Measurements from ENCODE around the gene LEPR.

The LEPR gene

DNA sequence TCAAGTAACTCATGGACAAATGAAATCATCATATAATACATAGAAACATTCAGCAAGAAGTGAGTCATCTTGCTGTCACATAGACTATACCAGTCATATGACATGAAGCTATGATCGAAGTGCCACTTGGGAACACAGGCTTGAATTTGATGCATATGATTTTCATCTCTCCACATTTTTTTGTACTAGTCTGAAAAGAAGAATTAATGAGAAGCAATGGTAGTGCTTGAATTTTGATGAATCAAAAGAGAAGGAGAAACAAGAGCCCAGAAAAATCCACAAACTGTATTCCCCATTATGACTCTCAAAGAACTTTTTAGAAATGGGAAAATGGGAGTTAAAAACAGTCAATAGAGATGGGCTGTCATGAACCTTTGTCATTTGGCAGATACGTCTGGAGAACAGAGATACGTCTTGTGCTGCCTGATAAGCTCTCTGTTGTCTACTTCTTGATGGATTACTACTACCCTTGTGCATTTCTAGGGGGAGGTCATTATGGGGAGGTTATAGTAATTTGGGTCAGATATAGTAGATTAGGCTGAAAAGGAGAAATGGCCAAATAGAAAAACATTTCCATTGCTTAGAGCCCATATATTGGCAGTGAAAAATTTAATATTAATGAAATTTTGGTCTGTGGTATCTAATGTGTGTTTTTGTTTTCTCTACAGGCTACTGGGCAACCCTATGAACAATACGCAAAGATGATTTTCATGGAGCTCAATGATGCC is 8.0 kb upstream of the LEPR start:
- DNase-seq (ENCODE audit: low spot score), result peak; percentile 52

DNA sequence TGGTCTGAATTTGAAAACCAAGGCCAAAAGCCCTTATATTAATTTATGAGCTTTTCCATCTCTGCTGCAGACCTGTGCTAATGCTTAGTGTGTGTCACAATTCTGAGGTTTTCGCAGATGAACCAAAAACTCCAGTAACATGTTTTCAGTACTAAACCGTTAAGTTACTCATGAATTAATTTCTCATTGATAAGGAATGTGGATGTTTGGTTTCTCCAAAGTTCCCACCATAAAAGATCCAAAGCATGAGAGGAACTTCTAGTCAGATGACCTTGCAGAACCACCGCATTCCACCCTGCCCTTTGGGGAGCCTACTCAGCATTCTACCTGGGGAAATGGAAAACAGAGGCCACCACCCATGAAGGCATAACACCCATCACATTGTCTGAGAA is 7.5 kb upstream of the LEPR start:
- DNase-seq (ENCODE audit: low spot score), result no peak

DNA sequence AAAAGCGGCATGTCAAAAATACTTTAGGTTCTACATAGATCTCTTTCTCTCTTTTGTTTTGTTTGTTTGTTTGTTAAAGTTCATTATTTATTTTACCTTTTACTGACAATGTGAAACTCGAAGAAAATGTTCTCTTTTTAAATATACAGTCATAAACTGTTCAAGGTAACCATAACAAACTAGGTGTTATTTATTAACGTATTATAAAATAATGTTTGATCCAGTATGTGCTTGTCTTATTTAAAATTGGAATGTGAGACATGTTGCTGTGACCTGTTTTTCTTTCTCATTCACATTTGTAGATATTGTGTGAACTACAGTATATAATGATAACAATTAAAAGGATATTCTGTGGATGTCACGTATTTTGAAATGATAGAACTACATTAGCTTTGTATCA is 5.9 kb upstream of the LEPR start:
- DNase-seq (ENCODE audit: low spot score), result no peak

DNA sequence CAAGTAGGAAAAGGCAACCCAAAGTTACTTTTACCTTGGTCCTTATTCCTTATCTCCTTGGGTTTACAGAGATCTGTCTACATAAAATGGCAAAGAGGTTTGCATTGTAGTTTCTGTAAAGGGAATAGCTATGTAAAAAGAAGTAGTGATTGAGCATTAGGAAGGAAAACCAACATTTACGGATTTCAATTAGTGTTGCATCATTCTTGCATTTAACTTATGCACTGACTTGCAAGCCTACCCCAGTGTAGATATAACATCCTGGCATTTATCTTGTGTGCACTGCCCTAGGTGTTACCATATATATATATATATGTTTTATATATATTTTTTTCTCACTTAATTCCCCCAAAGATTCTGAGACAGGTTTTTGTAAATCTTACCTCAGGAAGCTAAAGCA is 3.7 kb upstream of the LEPR start:
- DNase-seq (ENCODE audit: low spot score), result no peak

DNA sequence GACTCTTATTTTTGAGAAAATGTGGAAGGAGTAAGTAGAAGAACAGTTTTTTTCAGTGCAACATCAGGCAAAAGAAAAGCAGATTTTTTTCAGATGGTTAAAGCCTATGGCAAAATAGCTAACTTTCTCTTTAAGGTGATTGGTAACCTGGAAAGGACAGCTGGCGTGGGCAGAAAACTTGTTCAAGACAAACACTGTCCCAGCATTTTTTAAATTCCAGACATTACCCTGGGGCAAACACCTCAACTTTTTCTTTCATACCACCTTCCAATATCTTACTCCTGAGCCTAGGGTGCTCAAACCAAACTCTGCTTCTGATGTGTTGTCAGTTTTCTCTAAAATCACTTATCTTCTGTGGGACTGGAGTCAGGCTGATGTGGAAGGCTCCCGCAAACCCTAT is 2.7 kb upstream of the LEPR start:
- no peak for DNase-seq (ENCODE audit: low spot score)

DNA sequence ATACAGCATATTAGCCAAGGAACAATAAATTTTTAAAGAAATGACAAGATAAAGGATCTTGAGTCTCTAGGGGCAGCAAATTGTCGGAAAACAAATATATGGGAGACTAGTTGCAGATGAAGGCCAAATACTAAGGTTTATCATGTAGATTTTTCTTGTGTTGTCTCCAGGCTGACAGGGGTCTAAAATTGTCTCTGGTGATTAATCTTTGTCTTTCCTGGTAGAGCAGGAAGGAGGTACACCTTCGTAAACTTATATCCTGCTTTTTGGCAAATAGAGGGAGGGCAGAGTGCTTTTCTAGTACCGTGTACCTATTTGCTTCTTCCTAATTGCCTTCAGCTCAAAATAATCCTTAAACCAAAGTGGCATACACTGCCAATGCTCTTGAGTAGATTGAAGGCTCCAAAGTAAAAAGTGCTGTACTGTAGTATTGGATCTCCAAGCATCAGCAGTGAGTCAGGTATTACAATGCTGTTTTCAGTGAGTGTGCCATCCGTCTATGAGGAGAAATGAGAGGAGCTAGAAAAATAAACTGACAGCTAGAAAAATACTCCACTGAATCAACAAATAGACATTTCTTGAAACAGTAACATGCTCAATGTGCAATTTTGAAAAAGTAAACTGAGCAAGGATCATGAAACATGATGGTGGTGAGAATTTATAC is 1.8 kb upstream of the LEPR start:
- DNase-seq (ENCODE audit: low spot score), result peak; percentile 40

DNA sequence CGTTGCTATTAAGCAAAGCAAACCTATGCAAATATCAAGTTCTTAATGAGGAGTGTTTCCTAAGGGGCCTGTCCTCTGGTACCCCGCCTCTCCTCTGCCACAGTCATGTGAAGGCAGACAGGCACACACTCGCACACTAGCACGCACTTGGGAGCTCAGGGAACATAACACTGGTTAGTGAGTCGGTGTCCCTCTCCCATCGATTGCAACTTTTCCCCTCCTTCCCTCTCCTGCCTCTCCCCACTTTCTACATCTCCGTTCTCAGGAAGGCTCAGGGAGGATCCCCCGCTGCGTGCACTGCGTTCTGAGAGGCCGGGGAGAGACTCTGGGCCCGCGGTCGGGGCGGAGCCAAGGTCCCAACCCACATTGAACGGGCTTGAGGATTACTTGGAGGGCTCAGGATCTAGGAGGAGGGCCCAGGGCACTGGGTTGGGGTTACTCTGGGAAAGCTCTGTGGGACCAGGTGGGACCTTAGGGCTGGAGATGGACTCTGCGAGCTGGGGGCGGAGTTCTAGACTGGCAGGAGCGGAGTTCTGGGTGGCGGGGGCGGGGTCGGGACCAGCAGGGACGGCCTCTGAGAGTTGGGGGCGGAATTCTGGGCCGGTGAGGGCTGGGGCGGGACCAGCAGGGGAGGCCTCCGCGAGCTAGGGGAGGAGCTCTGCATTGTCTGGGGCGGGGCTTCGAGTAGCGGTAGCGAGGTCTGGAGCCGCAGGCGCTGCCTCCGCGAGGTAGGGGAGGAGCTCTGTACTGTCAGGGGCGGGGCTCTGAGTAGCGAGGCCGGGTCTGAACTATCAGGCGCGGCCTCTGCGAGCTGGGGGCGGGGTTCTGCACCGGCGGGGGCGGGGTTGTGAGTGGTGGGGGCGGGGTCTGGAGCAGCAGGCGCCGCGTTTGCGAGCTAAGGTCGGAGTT is 533 bp upstream of the LEPR start:
- DNase-seq (ENCODE audit: low spot score), result peak; percentile 99

DNA sequence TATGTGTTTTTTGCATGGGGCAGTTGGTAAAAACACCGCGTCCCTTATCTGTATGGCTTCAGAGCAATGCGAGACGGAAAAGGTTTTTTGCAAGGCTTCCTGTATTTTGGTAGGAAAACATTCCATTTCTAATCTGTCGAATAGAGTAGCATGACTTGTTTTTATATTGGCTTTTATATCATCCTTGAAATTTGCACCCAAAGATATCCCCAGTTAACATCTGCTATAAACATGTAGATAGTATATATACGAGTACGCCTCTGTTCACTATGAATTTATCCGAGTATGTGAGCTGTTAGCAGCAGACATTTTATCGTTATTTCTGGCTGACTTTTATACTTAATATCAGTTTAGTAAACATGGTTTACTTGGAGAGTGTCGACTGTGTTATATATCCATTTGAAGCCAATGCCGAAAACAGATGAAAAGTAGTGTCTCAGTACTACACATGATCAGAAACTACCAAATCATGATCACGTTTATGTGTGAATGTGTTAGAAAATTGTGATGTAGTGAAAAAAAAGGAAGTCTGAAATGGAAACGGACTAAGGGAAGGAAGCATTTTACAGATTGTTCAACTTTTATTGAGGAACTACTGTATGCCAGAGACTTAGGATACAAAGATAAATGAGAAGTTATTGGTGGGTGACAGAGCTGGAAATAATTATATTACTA is 1.0 kb downstream of the LEPR start:
- DNase-seq (ENCODE audit: low spot score), result peak; percentile 65

DNA sequence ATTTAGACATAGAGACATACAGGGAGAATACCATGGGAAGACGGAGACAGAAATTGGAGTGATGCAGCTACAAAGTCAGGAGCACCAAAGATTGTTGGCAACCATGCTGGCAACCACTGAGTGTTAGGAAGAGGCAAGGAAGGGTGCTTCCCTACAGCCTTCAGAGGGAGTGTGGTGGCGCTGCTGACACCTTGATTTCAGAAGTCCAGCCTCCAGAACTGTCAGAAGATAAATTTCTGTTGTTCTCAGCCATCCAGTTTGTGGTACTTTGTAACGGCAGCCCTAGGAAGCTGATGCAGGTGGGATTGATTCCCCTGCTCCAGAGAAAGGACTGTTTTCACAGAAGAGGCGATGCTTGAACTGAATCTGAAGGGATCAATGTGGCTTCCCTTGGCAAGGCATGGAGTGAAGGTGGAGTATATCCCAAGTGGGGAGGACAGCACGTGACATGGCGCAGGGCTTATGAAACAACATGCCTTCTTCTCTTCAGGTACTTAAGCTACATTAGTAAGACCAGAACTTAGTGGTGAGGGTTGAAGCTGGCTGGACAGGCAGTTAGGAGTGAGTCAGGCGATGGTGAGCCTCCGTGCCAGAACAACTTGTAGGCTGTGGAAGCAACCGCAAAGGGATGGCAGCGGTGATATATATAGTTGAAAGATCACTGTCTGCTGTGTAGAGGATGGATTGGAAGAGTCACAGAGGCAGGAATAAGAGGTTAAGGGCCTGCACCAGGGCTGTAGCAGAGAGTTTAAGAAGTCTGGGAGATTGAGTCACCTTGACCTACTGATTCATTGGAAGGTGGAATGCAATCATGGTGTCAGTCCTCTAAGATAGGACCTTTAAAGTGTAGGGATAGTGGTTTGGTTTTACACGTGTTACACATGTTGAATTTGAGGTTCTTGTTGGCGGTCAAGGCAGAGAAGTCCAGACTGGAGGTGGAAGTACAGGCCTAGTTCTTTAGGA is 2.1 kb downstream of the LEPR start:
- peak; percentile 40 for DNase-seq (ENCODE audit: low spot score)

DNA sequence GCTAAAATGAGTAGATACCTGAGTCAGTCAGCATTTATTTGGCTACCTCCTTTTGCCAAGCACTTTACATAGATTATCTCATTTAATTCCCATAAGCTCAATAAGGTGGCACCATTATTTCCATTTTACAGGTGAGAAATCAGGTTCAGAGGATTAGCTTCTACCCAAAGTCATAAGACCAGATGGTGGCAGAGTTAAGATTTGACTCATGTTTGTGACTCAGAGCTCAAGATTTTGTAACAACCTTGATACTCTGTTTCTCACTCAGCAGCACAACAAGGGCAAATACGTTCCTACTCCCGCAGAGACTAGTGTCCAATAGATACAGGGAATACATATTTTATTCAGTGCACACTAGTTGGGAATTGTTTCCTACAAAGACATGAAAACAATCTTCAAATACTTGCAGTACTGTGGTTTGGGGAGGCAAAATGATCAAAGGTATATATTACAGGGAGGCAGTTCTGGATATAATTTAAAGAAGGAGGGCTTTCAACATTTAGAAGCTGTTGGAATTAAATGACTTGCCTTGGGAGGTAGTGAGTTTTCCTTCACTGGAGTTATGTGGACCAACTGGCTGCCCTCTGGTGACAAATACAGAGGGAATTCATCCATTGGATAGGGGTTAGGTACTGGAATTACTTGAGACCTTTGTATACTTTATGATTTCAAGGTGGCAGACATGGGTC is 3.6 kb downstream of the LEPR start:
- DNase-seq (ENCODE audit: low spot score), result peak; percentile 64

DNA sequence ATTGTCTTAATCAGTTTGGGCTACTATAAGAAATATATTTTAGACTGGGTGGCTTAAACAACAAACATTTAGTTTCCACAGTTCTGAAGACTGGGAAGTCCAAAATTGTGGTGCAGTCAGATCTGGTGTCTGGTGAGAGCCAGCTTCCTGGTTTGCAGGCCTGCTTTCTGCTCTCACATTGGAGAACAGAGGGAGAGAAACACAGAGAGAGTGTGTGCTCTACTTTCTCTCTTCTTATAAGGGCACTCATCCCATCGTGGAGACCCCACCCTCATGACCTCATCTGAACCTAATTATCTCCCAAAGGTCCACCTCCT is 4.1 kb downstream of the LEPR start:
- no peak for DNase-seq (ENCODE audit: low spot score)

DNA sequence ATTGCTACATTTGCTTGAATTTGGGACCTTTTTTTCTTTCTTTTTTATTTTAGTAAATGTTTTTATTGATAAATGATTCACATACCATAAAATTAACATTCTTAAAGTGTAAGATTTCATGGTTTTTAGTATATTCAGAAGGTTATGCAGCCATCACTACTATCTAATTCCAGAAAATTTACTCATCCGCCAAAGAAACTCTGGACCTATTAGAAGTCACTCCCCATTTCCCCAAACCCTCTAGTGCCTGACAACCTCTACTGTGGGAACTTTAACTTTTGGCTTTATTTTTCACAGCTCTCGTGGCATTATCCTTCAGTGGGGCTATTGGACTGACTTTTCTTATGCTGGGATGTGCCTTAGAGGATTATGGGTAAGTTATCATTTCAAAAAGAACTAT is 4.5 kb downstream of the LEPR start:
- no peak for DNase-seq (ENCODE audit: low spot score)

DNA sequence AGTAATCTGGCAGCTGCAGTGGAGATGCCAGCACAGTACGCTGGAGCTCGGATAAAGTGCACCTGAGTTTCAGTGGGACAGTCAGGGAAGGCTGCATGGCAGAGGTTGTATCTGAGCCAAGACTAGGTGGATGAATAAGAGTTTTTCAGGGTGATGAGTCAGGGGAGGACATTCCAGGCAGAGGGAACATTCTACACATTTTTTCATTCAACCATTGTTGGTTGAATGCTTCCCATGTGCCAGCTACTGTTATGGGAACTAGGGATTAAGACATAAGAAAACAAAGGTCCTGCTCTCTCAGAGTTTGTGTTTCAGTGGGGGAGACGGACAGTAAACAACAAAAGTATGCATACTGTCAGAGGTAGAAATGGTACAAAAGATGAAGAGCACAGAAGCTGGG is 5.2 kb downstream of the LEPR start:
- no peak for DNase-seq (ENCODE audit: low spot score)

DNA sequence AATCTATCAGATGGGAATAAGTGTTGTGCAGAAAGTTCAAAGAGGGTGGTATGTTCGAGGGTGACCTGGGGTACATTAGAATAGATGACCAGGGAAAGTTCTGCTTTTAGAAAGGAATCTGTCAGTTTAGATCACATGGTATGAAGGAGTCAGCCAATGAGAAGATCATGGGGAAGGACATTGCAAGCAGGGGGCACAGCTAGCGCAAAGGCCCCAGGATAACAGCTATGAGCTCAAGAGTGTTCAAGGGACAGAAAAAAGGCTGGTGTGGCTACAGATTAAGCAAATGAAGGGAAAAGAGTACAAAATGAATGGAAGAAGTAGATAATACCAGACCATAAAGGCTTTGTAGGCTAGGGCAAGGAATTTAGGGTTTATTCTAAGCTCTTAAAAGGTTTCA is 8.6 kb downstream of the LEPR start:
- no peak for DNase-seq (ENCODE audit: low spot score)

DNA sequence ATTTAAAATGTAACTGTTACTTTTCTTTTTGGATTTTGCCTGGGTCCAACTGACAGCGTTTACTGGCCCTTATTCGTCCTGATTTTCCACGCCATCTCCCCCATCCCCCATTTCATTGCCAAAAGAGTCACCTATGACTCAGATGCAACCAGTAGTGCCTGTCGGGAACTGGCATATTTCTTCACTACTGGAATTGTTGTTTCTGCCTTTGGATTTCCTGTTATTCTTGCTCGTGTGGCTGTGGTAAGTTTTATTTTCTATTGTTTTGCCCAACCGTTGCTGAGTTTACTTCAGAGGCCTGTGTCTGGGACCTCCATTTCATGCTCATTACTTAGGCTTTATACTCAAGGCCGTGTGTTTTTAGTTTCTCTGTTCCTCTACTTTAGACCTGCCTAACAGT is 9.3 kb downstream of the LEPR start:
- no peak for DNase-seq (ENCODE audit: low spot score)

DNA sequence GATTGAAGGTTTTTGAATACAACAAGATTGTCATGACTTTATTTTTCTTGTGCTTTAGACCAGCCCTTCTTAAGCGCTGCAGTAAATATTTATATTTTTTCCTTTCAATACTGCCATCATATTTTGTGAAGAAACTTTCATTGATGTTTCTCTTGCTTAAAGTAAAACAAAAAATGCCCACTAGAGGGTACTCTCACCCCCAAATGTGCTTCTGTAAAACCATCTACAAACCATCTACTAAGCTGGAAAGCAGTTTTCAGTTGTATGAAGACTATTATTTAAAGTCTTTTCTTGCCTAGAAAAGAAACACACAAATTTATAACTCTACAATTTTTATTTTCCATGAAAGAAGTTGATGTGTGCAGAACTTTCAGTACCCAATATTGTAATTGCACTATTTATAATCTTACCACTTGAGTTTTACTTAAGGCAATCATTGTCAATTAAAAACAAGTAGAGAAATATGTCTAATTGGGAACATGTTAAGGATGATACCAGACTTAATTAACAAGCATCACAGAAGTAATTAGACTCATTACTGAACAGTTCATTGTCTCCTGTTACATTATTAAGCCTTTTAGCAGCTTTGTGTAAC is 10.7 kb downstream of the LEPR start:
- peak; percentile 76 for DNase-seq (ENCODE audit: low spot score)

DNA sequence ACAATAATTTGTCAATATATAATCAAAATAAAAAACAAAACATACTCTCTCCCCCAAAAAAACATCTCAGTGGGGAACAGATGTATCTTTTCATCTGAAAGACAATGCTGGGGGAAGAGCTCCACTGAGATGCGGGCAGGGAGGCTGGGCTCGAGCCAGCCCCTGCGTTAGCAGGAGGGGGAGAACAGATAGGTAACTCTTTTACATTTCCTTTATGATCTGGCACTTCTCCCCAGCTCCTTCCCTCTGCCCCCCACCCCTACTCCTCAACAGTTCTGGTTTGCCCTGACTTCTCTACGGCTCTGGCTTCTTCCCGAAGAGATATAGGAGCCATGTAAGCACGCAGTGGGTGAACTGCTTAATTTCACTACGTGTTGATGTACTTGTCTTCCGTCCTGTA is 12.4 kb downstream of the LEPR start:
- no peak for DNase-seq (ENCODE audit: low spot score)

DNA sequence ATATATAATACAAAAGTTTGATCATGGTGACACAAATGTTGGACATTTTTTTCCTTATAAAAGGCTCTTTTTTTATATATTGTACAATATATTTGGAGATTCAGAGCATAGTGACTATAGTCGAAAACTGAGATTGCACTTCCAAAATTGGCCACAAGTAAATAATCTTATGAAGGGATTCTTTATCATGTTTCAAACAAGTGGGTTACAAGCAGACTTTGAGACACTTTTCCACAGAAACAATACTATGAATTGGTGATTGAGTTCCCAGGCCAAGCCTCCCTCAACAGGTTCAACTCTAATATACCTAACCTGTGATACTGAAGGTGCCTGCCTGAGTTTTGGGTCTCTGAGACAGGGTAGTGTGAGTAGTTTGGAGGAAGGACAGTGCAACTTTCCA is 13.8 kb downstream of the LEPR start:
- no peak for DNase-seq (ENCODE audit: low spot score)

DNA sequence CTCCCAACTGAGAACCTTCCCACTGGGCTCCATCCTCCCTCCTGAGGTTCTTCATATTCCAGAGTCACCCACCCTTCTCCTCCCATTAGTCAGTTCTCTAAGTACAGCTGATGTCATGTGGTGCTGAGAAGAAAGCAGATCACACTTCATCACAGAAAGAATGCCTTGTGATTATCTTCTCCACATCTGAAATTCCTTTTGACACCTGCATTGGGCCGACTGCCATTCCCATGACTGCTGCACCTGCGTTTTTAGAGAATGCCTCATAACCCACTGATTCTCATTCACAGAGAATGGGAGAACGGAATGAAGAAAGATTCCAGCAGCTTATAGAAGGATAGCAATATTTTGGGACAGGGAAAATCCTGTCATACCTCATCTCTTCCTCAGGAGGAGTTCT is 14.3 kb downstream of the LEPR start:
- DNase-seq (ENCODE audit: low spot score), result no peak

DNA sequence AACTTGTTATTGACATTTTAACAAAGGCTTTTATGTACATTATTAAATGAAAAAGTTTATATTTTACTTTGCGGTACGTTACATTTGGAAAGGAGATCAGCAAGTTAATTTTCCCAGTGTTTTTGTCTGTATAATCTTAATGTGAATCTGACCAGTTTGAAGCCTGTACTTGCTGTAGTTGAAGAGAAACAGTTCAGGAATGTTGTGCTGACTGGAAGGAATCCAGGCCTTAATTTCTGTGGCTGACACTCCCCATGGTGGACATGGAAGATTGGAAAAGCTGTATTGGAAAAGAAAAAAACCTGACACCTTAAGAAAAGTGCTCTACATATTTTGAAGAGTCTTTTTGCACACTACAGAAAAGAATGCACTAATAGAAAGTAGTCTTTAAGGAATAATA is 15.5 kb downstream of the LEPR start:
- no peak for DNase-seq (ENCODE audit: low spot score)

Data from hematopoietic multipotent progenitor cell treated with erythropoietin and hydrocortisone succinate and interleukin-3 and kit ligand, for 15 days (in vitro differentiated cells).